Tibial artery (tissue), 4 donors: ENCODE results near the gene POU2F1.

Experiments
- DNase-seq, 2 donors: peaks; one replicate each; pipeline ENCODE4 v3.0.0-alpha.2; 2019
- H3K27ac ChIP-seq, 2 donors: fragments of 200-600 bp; sonication (generic) in 1 of 2; 1 replicate in 1 of 2; 2 replicates in 1 of 2; pipeline ENCODE4 v1.5.1; 2018 to 2019; ENCODE audit warnings: mild to moderate bottlenecking in 1 of 2
- H3K27me3 ChIP-seq, 2 donors: fragments of 200-600 bp; sonication (generic) in 1 of 2; one replicate each; pipeline versions ENCODE4 v1.5.1 to v1.6.0; 2016 to 2019
- H3K36me3 ChIP-seq, 3 donors: fragments of 200-600 bp; sonication (generic) in 2 of 3; one replicate each; pipeline ENCODE4 v1.5.1; 2016 to 2019; ENCODE audit warnings: mild to moderate bottlenecking in 2 of 3
- H3K4me1 ChIP-seq, 4 donors: fragments of 200-600 bp; sonication (generic) in 2 of 4; 1 replicate in 3 of 4; 2 replicates in 1 of 4; pipeline ENCODE4 v1.5.1; 2016 to 2019
- H3K4me3 ChIP-seq, 2 donors: fragments of 200-600 bp; sonication (generic) in 1 of 2; 1 replicate in 1 of 2; 2 replicates in 1 of 2; pipeline ENCODE4 v1.5.1; 2018 to 2019; ENCODE audit warnings: mild to moderate bottlenecking in 2 of 2
- H3K9me3 ChIP-seq, 3 donors: fragments of 200-600 bp; sonication (generic) in 1 of 3; one replicate each; pipeline ENCODE4 v1.5.1; 2016 to 2019
- CTCF ChIP-seq, 2 experiments: fragments of 200-600 bp in 1 of 2; fragments of 450-650 bp in 1 of 2; IDR thresholded peaks; one replicate each; pipeline ENCODE4 v1.5.1; 2017 to 2019; ENCODE audit warnings: antibody characterized with exemption in 2 of 2, mild to moderate bottlenecking in 1 of 2, moderate library complexity in 1 of 2
- intact Hi-C: fragments of 100-400 bp; cut with DNase I; formaldehyde crosslinking; loops from one replicate; pipeline ENCODE4 v1.15.0; 2023; ENCODE audit warnings: low total_unique reads

The POU2F1 gene

GRCh38 chr1:167404161-167404888 lies 183.6 kb downstream of the POU2F1 start:
- no peak overlapping the region for H3K27ac ChIP-seq

GRCh38 chr1:167404908-167405307 lies 184.2 kb downstream of the POU2F1 start:
- TF ChIP-seq CTCF (IDR thresholded peaks at IDR 0.05) = no peak
- no peaks in the 10 kb centered on the region for H3K27me3 ChIP-seq
- peaks cover 8 to 32% (median 10%) of the 10 kb centered on the region in 3 donors for H3K36me3 ChIP-seq
- H3K9me3 ChIP-seq = no peaks in the 10 kb centered on the region
- peaks cover 0 to 6% (median 0%) of the 10 kb centered on the region in 4 donors for H3K4me1 ChIP-seq
- intact Hi-C loops = no loop called here
- no peak overlapping the region for H3K4me3 ChIP-seq
- no peak for DNase-seq
- no peak overlapping the region for H3K27ac ChIP-seq

More at GRCh38 chr1:167404161-167404888, 183.6 kb downstream of the POU2F1 start:
- H3K27me3 ChIP-seq = no peaks in the 10 kb centered on the region
- intact Hi-C loops = no loop called here
- H3K36me3 ChIP-seq = peaks cover 12 to 32% (median 13%) of the 10 kb centered on the region in 3 donors
- no peaks in the 10 kb centered on the region for H3K9me3 ChIP-seq
- no peak for TF ChIP-seq CTCF (IDR thresholded peaks at IDR 0.05)
- no peak for DNase-seq
- no peak overlapping the region for H3K4me3 ChIP-seq
- H3K4me1 ChIP-seq = peaks cover 0 to 6% (median 0%) of the 10 kb centered on the region in 4 donors

GRCh38 chr1:167408355-167408754 lies 187.7 kb downstream of the POU2F1 start:
- Histone ChIP-seq H3K36me3 (peaks cover 30 to 35% (median 30%) of the 10 kb centered on the region in 3 donors), H3K27ac (no peak overlapping the region), H3K9me3 (no peaks in the 10 kb centered on the region), H3K4me1 (peaks cover 0 to 4% (median 0%) of the 10 kb centered on the region in 4 donors), H3K4me3 (no peak overlapping the region), H3K27me3 (no peaks in the 10 kb centered on the region)
- no peak for DNase-seq
- intact Hi-C loops = no loop called here
- no peak for TF ChIP-seq CTCF (IDR thresholded peaks at IDR 0.05)

- no peak for DNase-seq
- H3K4me3 ChIP-seq = no peak overlapping the region
- no peaks in the 10 kb centered on the region for H3K27me3 ChIP-seq
- intact Hi-C loops = no loop called here
- no peaks in the 10 kb centered on the region for H3K4me1 ChIP-seq
- H3K36me3 ChIP-seq = peaks cover 35 to 38% (median 38%) of the 10 kb centered on the region in 3 donors
- no peak overlapping the region for H3K27ac ChIP-seq
- H3K9me3 ChIP-seq = no peaks in the 10 kb centered on the region
- no peak for TF ChIP-seq CTCF (IDR thresholded peaks at IDR 0.05)
Observed at GRCh38 chr1:167409183-167409582, 188.5 kb downstream of the POU2F1 start.

GRCh38 chr1:167412072-167412471 lies 191.4 kb downstream of the POU2F1 start:
- Histone ChIP-seq H3K4me3 (no peak overlapping the region), H3K27ac (no peak overlapping the region), H3K27me3 (no peaks in the 10 kb centered on the region), H3K36me3 (peaks cover 31 to 61% (median 39%) of the 10 kb centered on the region in 3 donors), H3K9me3 (no peaks in the 10 kb centered on the region), H3K4me1 (no peaks in the 10 kb centered on the region)
- DNase-seq = no peak
- intact Hi-C loops = no loop called here
- no peak for TF ChIP-seq CTCF (IDR thresholded peaks at IDR 0.05)
